Stomach smooth muscle (tissue), 2 donors: ENCODE measurements around the gene DDX20.
"Not testable (repeated sequence)": the region's sequence is repeated elsewhere in the genome, so short reads cannot be mapped to it uniquely, and the experiment has no call there.

Experiments used
- H3K27ac ChIP-seq: one replicate; pipeline ENCODE4 v1.7.0; 2013; ENCODE audit warnings: mild to moderate bottlenecking, low read length, inconsistent platforms
- H3K27me3 ChIP-seq, 2 donors: one replicate each; pipeline ENCODE4 v1.7.0; 2013; ENCODE audit warnings: low read length in 2 of 2; ENCODE audit not compliant: insufficient read depth in 2 of 2, control insufficient read depth in 1 of 2
- H3K36me3 ChIP-seq, 2 donors: one replicate each; pipeline ENCODE4 v1.7.0; 2013; ENCODE audit warnings: low read length in 2 of 2; ENCODE audit not compliant: control insufficient read depth in 2 of 2, insufficient read depth in 2 of 2
- H3K4me1 ChIP-seq: one replicate; pipeline ENCODE4 v1.7.0; 2013; ENCODE audit warnings: low read length; ENCODE audit not compliant: control insufficient read depth, insufficient read depth
- H3K4me3 ChIP-seq, 2 donors: one replicate each; pipeline ENCODE4 v1.7.0; 2013; ENCODE audit warnings: low read length in 2 of 2
- H3K9ac ChIP-seq, 2 donors: one replicate each; pipeline ENCODE4 v1.7.0; 2013; ENCODE audit warnings: low read length in 2 of 2, mild to moderate bottlenecking in 1 of 2
- H3K9me3 ChIP-seq, 2 donors: one replicate each; pipeline ENCODE4 v1.7.0; 2013; ENCODE audit warnings: low read length in 2 of 2; ENCODE audit not compliant: control insufficient read depth in 2 of 2
- donor health status: healthy.
- donor health status: Pancreatic carcinoma.

DDX20 gene

GRCh38 chr1:111789142-111789541 lies 33.4 kb downstream of the DDX20 start:
- Histone ChIP-seq H3K4me3 (no peak overlapping the region), H3K4me1 (peaks cover 4% of the 10 kb centered on the region), H3K27ac (no peak overlapping the region), H3K27me3 (no peaks in the 10 kb centered on the region), H3K36me3 (peaks cover 0 to 3% of the 10 kb centered on the region in 2 donors), H3K9me3 (no peaks in the 10 kb centered on the region), H3K9ac (no peak overlapping the region)

DNA sequence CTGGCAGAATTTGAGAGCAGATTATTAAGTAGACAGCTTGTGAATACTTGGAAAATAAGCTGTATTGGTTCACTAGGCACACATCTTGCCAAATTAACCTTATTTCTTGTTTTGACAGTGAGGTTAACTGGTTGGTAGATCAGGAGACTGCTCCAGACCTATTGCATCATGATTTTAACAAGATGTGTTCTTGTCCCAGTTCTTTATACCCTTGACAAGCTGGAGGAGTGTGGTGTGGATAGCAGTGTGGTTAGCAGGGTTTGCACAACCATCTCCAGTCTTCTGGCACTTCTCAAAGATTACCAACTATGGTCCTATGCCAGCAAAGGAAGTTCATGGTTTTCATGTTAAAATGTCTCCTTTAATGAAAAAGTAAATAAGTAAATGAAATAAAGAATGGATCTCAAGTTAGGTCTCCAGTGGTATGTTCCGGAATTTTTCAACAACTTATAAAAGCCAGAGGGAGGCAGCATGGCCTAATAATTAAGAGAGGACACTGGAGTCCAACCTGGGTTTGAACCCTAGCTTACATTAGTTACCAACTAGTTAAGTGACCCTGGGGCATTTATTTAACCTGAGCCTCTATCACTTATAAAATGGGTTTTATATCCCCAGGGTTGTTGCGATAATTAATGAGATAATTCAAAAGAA lies 34.1 kb downstream of the DDX20 start:
- peaks cover 4% of the 10 kb centered on the region for H3K4me1 ChIP-seq
- peaks cover 0 to 3% of the 10 kb centered on the region in 2 donors for H3K36me3 ChIP-seq
- no peak overlapping the region for H3K9ac ChIP-seq
- H3K27me3 ChIP-seq, result no peaks in the 10 kb centered on the region
- H3K9me3 ChIP-seq, result no peaks in the 10 kb centered on the region
- no peak overlapping the region for H3K4me3 ChIP-seq
- no peak overlapping the region for H3K27ac ChIP-seq

DNA sequence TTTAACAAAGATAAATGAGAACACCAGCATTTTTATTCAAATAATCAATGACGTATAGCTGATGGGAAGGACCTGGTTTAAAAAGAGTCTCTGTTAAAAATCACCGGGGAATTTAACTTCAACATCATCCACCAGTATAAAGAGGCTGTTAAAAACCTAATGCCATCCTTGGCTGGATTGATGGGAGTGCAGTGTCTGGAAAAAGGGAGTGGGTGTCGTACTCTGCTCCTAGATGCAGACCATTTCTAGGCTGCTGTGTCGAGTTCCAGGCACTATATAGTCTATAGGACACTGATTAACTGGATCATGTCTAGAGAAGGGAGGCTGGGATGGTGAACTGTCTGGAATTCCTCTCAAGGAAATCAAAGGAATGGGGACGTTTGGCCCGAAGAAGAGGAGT lies 36.1 kb downstream of the DDX20 start:
- Histone ChIP-seq H3K4me1 (peaks cover 4% of the 10 kb centered on the region), H3K4me3 (no peak overlapping the region), H3K27me3 (no peaks in the 10 kb centered on the region), H3K27ac (no peak overlapping the region), H3K9me3 (no peaks in the 10 kb centered on the region), H3K36me3 (no peaks in the 10 kb centered on the region), H3K9ac (no peak overlapping the region)

GRCh38 chr1:111792249-111792648 lies 36.5 kb downstream of the DDX20 start:
- Histone ChIP-seq H3K27me3 (no peaks in the 10 kb centered on the region), H3K4me1 (peaks cover 4% of the 10 kb centered on the region), H3K4me3 (no peak overlapping the region), H3K36me3 (no peaks in the 10 kb centered on the region), H3K27ac (no peak overlapping the region), H3K9me3 (no peaks in the 10 kb centered on the region), H3K9ac (no peak overlapping the region)

GRCh38 chr1:111793923-111794322 lies 38.2 kb downstream of the DDX20 start:
- no peak overlapping the region for H3K9ac ChIP-seq
- H3K9me3 ChIP-seq, result no peaks in the 10 kb centered on the region
- peaks cover 4% of the 10 kb centered on the region for H3K4me1 ChIP-seq
- no peaks in the 10 kb centered on the region for H3K36me3 ChIP-seq
- no peaks in the 10 kb centered on the region for H3K27me3 ChIP-seq
- no peak overlapping the region for H3K4me3 ChIP-seq
- no peak overlapping the region for H3K27ac ChIP-seq

- no peaks in the 10 kb centered on the region for H3K9me3 ChIP-seq
- H3K36me3 ChIP-seq, result no peaks in the 10 kb centered on the region
- H3K4me3 ChIP-seq, result no peak overlapping the region
- no peak overlapping the region for H3K9ac ChIP-seq
- no peaks in the 10 kb centered on the region for H3K4me1 ChIP-seq
- no peaks in the 10 kb centered on the region for H3K27me3 ChIP-seq
- H3K27ac ChIP-seq, result no peak overlapping the region
Observed at GRCh38 chr1:111795401-111795800, 39.7 kb downstream of the DDX20 start.

- H3K4me3 ChIP-seq, result no peak overlapping the region
- no peaks in the 10 kb centered on the region for H3K4me1 ChIP-seq
- H3K9me3 ChIP-seq, result no peaks in the 10 kb centered on the region
- H3K27me3 ChIP-seq, result no peaks in the 10 kb centered on the region
- H3K36me3 ChIP-seq, result no peaks in the 10 kb centered on the region
- H3K9ac ChIP-seq, result no peak overlapping the region
- no peak overlapping the region for H3K27ac ChIP-seq
Observed at GRCh38 chr1:111798580-111798979, 42.9 kb downstream of the DDX20 start.

GRCh38 chr1:111799722-111800121 lies 44.0 kb downstream of the DDX20 start:
- not testable (repeated sequence) for H3K9me3 ChIP-seq, H3K4me3 ChIP-seq, H3K9ac ChIP-seq, H3K4me1 ChIP-seq, H3K27me3 ChIP-seq, H3K36me3 ChIP-seq, H3K27ac ChIP-seq

GRCh38 chr1:111801071-111801850 lies 45.6 kb downstream of the DDX20 start:
- Histone ChIP-seq H3K36me3 (no peaks in the 10 kb centered on the region), H3K4me1 (no peaks in the 10 kb centered on the region), H3K9ac (no peak overlapping the region), H3K9me3 (no peaks in the 10 kb centered on the region), H3K4me3 (no peak overlapping the region), H3K27ac (no peak overlapping the region), H3K27me3 (no peaks in the 10 kb centered on the region)

GRCh38 chr1:111802110-111802509 lies 46.4 kb downstream of the DDX20 start:
- H3K36me3 ChIP-seq, result no peaks in the 10 kb centered on the region
- no peak overlapping the region for H3K9ac ChIP-seq
- no peaks in the 10 kb centered on the region for H3K9me3 ChIP-seq
- no peaks in the 10 kb centered on the region for H3K4me1 ChIP-seq
- no peak overlapping the region for H3K27ac ChIP-seq
- H3K27me3 ChIP-seq, result no peaks in the 10 kb centered on the region
- no peak overlapping the region for H3K4me3 ChIP-seq

GRCh38 chr1:111802984-111803383 lies 47.3 kb downstream of the DDX20 start:
- Histone ChIP-seq H3K27ac (no peak overlapping the region), H3K36me3 (no peaks in the 10 kb centered on the region), H3K9me3 (no peaks in the 10 kb centered on the region), H3K4me1 (no peaks in the 10 kb centered on the region), H3K27me3 (no peaks in the 10 kb centered on the region), H3K4me3 (no peak overlapping the region), H3K9ac (no peak overlapping the region)
